ENCODE measurements around the gene CENATAC. TPM values are rescaled to one million over a fixed set of nuclear protein-coding genes. Genes with fewer than 3 reads are reported as not detected.

Gene CENATAC
- total and polyA plus RNA-seq, 9 of the 15 experiments (the other 6 are each of a cell fraction or from before 2014, with no cell fraction given): 2.4 to 25.5 (median 13.7) TPM

- TF ChIP-seq TSHZ1 (CRISPR knock-in tag; IDR thresholded peaks at IDR 0.05) (no peak), SMAD1 (IDR thresholded peaks at IDR 0.05; ENCODE audit: low read depth, low read length, partially characterized antibody) (no peak), RFX1 (IDR thresholded peaks at IDR 0.05) (no peak), FOXK2 (conservative IDR thresholded peaks at IDR 0.05 in 1 of 2, IDR thresholded peaks at IDR 0.05 in 1 of 2; ENCODE audit: low read depth in 2 of 2) (no peak), HEY1 (CRISPR knock-in tag; IDR thresholded peaks at IDR 0.05; ENCODE audit: borderline replicate concordance) (no peak), E4F1 (CRISPR knock-in tag; IDR thresholded peaks at IDR 0.05; ENCODE audit: borderline replicate concordance) (no peak), FIP1L1 (IDR thresholded peaks at IDR 0.05; ENCODE audit: low read depth, low read length, poor library complexity, severe bottlenecking) (no peak), E2F1 (CRISPR knock-in tag; IDR thresholded peaks at IDR 0.05) (0 out of 2 replicates have a peak, but pooled peaks have one; percentile 38), ZNF79 (CRISPR knock-in tag; IDR thresholded peaks at IDR 0.05; ENCODE audit: low read depth) (no peak), ZNF143 (CRISPR knock-in tag; IDR thresholded peaks at IDR 0.05) (peak; percentile 21)
- TF ChIP-seq, protein P1, sequence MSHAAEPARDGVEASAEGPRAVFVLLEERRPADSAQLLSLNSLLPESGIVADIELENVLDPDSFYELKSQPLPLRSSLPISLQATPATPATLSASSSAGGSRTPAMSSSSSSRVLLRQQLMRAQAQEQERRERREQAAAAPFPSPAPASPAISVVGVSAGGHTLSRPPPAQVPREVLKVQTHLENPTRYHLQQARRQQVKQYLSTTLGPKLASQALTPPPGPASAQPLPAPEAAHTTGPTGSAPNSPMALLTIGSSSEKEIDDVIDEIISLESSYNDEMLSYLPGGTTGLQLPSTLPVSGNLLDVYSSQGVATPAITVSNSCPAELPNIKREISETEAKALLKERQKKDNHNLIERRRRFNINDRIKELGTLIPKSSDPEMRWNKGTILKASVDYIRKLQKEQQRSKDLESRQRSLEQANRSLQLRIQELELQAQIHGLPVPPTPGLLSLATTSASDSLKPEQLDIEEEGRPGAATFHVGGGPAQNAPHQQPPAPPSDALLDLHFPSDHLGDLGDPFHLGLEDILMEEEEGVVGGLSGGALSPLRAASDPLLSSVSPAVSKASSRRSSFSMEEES (CRISPR knock-in tag; IDR thresholded peaks at IDR 0.05): no peak
- TF ChIP-seq, protein P2, sequence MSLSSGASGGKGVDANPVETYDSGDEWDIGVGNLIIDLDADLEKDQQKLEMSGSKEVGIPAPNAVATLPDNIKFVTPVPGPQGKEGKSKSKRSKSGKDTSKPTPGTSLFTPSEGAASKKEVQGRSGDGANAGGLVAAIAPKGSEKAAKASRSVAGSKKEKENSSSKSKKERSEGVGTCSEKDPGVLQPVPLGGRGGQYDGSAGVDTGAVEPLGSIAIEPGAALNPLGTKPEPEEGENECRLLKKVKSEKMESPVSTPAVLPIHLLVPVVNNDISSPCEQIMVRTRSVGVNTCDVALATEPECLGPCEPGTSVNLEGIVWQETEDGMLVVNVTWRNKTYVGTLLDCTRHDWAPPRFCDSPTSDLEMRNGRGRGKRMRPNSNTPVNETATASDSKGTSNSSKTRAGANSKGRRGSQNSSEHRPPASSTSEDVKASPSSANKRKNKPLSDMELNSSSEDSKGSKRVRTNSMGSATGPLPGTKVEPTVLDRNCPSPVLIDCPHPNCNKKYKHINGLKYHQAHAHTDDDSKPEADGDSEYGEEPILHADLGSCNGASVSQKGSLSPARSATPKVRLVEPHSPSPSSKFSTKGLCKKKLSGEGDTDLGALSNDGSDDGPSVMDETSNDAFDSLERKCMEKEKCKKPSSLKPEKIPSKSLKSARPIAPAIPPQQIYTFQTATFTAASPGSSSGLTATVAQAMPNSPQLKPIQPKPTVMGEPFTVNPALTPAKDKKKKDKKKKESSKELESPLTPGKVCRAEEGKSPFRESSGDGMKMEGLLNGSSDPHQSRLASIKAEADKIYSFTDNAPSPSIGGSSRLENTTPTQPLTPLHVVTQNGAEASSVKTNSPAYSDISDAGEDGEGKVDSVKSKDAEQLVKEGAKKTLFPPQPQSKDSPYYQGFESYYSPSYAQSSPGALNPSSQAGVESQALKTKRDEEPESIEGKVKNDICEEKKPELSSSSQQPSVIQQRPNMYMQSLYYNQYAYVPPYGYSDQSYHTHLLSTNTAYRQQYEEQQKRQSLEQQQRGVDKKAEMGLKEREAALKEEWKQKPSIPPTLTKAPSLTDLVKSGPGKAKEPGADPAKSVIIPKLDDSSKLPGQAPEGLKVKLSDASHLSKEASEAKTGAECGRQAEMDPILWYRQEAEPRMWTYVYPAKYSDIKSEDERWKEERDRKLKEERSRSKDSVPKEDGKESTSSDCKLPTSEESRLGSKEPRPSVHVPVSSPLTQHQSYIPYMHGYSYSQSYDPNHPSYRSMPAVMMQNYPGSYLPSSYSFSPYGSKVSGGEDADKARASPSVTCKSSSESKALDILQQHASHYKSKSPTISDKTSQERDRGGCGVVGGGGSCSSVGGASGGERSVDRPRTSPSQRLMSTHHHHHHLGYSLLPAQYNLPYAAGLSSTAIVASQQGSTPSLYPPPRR (CRISPR knock-in tag; IDR thresholded peaks at IDR 0.05; ENCODE audit: borderline replicate concordance): no peak
Observed at GRCh38 chr11:119056421-119056999, 58.6 kb downstream of the CENATAC start (continued).
